GM03348 (cell line): Measurements from ENCODE around the gene GBP4.

Experiments used
- DNase-seq: peaks from one replicate; pipeline ENCODE4 v3.0.0; 2012; ENCODE audit warnings: low spot score

Gene GBP4

GRCh38 chr1:89171067-89171438 is 27.7 kb downstream of the GBP4 start:
- no peak for DNase-seq

- DNase-seq = no peak
Measured at GRCh38 chr1:89170170-89171066, 28.3 kb downstream of the GBP4 start.

GRCh38 chr1:89169166-89169565 is 29.6 kb downstream of the GBP4 start:
- no peak for DNase-seq

- DNase-seq = no peak
Measured at GRCh38 chr1:89167590-89168230, 31.0 kb downstream of the GBP4 start.

- no peak for DNase-seq
Measured at GRCh38 chr1:89166705-89167104, 32.0 kb downstream of the GBP4 start.

- DNase-seq = no peak
Measured at GRCh38 chr1:89165811-89166210, 32.9 kb downstream of the GBP4 start.

- DNase-seq = no peak
Measured at GRCh38 chr1:89151047-89151446, 47.7 kb downstream of the GBP4 start.

GRCh38 chr1:89149976-89150375 is 48.8 kb downstream of the GBP4 start:
- DNase-seq = no peak

- DNase-seq = peak; percentile 18
Measured at GRCh38 chr1:89149229-89149628, 49.5 kb downstream of the GBP4 start.

- no peak for DNase-seq
Measured at GRCh38 chr1:89147678-89148658, 50.8 kb downstream of the GBP4 start.

GRCh38 chr1:89146721-89147120 is 52.0 kb downstream of the GBP4 start:
- DNase-seq = no peak

- no peak for DNase-seq
Measured at GRCh38 chr1:89143484-89143883, 55.3 kb downstream of the GBP4 start.

- no peak for DNase-seq
Measured at GRCh38 chr1:89142160-89142559, 56.6 kb downstream of the GBP4 start.

- no peak for DNase-seq
Measured at GRCh38 chr1:89133747-89134146, 65.0 kb downstream of the GBP4 start.
